GM12875 (cell line): ENCODE data around the gene PRKAG2.

Source experiments
- H3K4me3 ChIP-seq: one replicate; pipeline ENCODE4 v1.5.1; 2011; ENCODE audit warnings: low read depth, low read length, control low read depth
- TF ChIP-seq, protein P1 (sequence below): IDR thresholded peaks from 2 replicates; pipeline ENCODE4 v1.5.1; 2011; ENCODE audit warnings: low read depth, mild to moderate bottlenecking, control low read depth, inconsistent platforms, low read length, moderate library complexity, borderline replicate concordance; ENCODE audit not compliant: insufficient read depth

The PRKAG2 gene

GRCh38 chr7:151849008-151849878, 27.7 kb downstream of the PRKAG2 start:
- no peak overlapping the region for H3K4me3 ChIP-seq
- TF ChIP-seq, protein P1, sequence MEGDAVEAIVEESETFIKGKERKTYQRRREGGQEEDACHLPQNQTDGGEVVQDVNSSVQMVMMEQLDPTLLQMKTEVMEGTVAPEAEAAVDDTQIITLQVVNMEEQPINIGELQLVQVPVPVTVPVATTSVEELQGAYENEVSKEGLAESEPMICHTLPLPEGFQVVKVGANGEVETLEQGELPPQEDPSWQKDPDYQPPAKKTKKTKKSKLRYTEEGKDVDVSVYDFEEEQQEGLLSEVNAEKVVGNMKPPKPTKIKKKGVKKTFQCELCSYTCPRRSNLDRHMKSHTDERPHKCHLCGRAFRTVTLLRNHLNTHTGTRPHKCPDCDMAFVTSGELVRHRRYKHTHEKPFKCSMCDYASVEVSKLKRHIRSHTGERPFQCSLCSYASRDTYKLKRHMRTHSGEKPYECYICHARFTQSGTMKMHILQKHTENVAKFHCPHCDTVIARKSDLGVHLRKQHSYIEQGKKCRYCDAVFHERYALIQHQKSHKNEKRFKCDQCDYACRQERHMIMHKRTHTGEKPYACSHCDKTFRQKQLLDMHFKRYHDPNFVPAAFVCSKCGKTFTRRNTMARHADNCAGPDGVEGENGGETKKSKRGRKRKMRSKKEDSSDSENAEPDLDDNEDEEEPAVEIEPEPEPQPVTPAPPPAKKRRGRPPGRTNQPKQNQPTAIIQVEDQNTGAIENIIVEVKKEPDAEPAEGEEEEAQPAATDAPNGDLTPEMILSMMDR, result no peak

GRCh38 chr7:151847681-151848081, 29.2 kb downstream of the PRKAG2 start:
- TF ChIP-seq, protein P1, result no peak
- no peak overlapping the region for H3K4me3 ChIP-seq

DNA sequence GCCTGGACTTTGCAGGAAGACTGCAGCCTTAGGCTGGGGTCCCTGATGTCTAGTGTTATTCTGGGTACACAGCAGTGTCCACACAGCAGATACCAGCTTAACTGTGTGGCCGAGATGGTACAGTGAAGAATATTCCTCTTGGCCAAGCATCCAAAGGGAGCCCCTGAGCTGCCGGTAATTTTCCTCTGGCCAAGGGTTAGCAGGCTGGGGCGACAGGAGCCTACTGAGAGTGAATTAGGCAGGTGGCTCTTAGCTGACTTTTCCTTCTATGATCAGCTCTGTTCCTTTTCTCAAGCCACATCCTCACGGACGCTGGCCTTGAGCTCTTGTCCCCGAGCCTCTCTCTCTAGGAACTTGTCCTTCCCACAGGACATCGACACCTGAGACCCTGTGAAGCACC, 29.8 kb downstream of the PRKAG2 start:
- TF ChIP-seq, protein P1, result no peak

DNA sequence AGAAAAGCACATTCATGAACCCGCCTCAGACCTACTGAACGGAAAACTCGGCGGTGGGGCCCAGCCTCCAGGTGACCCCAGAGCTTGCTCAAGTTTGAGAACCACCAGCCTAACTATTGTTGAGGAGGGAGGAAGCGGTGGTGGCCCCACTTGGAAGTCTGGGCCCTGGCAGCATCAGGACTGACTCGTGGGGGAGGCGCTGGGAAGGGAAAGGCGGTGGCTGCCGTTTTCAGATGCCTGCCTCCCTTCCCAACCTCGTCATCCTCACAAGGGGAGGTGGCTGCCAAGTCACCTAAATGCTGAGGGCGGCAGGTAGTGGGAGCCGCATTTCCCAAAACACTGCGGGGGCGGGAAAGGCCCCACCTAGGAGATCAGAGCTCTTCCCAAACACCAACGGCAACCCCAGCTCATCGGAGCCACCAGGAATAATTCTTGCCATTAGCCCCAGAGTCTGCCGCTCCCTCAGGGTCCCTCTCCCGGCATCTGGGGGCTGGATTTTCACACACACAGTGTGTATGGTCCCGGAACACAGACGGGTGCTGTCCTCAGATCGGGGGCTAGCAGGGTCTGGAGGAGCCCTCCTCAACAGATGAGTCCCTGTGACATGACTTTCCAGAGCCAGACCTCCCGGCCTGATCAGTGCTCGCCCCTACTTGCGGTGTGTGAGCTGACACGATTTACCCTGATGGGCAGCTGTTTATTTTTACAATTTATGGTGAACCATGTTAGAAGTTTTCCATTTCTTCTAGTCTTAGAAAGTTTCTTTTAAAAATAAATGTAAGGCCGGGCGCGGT, 31.3 kb downstream of the PRKAG2 start:
- TF ChIP-seq, protein P1, result no peak
- H3K4me3 ChIP-seq, result no peak overlapping the region

More for the DNA sequence above, 29.8 kb downstream of the PRKAG2 start:
- H3K4me3 ChIP-seq, result no peak overlapping the region

DNA sequence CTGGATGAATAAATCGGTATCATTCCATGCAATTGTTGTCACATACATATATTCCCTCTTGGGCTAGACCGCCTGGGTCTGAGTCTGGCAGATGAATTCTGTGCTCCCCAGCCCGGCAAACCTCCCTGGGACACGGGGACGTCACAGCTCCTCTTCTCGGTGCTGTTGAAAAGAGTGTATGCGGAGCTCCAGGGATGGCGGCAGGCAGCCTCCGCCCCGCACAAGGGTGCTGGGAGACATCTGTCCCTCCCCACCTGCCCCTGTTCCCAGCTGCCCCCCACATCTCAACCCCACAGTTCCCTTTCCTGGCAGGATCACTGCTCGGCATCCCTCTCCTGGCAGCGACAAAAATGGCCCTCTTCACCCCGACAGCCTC, 32.1 kb downstream of the PRKAG2 start:
- TF ChIP-seq, protein P1, result no peak
- H3K4me3 ChIP-seq, result no peak overlapping the region

DNA sequence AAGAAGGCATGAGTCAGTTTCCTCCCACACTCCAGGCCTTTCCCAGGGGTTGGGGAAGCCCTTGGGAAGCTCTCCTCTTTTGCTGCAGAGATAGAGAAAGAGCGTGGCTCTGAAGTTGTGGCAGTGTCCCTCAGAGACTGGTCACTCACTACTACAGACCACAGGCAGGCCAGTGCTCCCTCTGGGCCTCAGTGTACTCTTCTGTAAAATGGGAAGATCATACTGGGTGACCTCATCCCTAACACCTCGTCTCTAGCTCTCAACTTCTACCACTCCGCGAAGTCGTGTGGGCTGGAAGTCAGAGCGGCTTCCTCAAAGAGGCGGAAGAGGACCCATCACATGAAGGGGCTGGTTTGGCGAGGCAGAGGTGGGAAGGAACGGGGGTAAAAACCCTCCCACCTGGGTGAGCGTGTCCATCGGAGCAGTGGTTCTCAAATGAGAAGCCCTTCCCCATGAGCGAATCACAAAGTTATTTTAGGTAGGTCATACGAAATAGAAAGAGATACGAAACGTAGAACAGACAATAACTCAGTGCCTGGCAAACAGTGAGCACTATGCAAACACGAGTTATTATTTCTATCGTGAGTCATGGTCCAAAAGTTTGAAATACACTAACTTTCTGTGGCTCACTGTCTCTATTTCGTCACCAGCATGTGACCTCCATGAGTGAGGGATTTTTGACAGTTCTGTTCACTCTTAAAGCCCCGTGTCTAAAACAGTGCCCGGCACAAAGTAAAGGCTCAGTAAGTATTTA, 32.7 kb downstream of the PRKAG2 start:
- TF ChIP-seq, protein P1, result no peak
- H3K4me3 ChIP-seq, result no peak overlapping the region
